Adrenal gland (tissue), 5 donors: ENCODE measurements around the gene MT1X.

Experiments used
- POLR2A ChIP-seq, 2 donors: fragments of 450-650 bp; IDR thresholded peaks; one replicate each; pipeline ENCODE4 v1.6.1; 2017; ENCODE audit warnings: antibody characterized with exemption in 2 of 2, mild to moderate bottlenecking in 2 of 2, moderate library complexity in 1 of 2
- TF ChIP-seq, protein P1 (sequence below), 6 experiments: fragments of 450-650 bp in 4 of 6; fragments of 200-600 bp in 2 of 6; sonication (generic) in 1 of 6; IDR thresholded peaks; 1 replicate in 5 of 6; 2 replicates in 1 of 6; pipeline versions ENCODE4 v1.5.1 to v1.8.0; 2016 to 2021; ENCODE audit warnings: antibody characterized with exemption in 6 of 6, mild to moderate bottlenecking in 2 of 6, moderate library complexity in 1 of 6
- donor health status: DM: no; HTN: no; CAD: no.

DNA sequence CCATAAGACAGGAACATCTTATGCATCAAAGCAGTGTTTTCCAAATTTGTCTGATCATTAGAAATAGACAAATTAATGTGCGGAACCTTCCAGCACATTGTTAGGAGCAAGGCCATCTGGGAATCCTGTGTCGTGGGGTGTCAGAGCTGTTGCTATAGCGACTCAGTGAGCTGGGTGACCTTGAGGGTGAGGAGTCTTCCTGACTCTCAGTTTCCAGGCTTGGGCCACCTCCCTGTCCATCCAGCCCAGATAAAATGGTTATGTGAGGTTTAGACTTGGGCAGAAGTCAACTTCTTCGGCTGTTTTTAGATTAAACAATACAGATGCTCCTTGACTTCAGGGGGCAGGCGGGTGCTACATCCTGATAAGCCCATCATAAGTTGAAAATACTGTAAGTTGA, 20.6 kb downstream of the MT1X start:
- TF ChIP-seq, protein P1, sequence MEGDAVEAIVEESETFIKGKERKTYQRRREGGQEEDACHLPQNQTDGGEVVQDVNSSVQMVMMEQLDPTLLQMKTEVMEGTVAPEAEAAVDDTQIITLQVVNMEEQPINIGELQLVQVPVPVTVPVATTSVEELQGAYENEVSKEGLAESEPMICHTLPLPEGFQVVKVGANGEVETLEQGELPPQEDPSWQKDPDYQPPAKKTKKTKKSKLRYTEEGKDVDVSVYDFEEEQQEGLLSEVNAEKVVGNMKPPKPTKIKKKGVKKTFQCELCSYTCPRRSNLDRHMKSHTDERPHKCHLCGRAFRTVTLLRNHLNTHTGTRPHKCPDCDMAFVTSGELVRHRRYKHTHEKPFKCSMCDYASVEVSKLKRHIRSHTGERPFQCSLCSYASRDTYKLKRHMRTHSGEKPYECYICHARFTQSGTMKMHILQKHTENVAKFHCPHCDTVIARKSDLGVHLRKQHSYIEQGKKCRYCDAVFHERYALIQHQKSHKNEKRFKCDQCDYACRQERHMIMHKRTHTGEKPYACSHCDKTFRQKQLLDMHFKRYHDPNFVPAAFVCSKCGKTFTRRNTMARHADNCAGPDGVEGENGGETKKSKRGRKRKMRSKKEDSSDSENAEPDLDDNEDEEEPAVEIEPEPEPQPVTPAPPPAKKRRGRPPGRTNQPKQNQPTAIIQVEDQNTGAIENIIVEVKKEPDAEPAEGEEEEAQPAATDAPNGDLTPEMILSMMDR (IDR thresholded peaks at IDR 0.05): no peak
- TF ChIP-seq POLR2A (IDR thresholded peaks at IDR 0.05): no peak
